H9 (cell line): ENCODE results near the gene BHLHA9. TPM values are rescaled to one million over a fixed set of nuclear protein-coding genes. Genes with fewer than 3 reads are reported as not detected.

ENCODE experiments used
- DNase-seq: peaks from one replicate; pipeline ENCODE4 v3.0.0-alpha.2; 2017
- H2AFZ ChIP-seq: one replicate; pipeline ENCODE4 v1.6.1; 2013; ENCODE audit warnings: mild to moderate bottlenecking, low read length, control low read depth, moderate library complexity
- H2AK5ac ChIP-seq: 2 replicates; pipeline ENCODE4 v1.6.1; 2013; ENCODE audit warnings: low read length, control low read depth, mixed read lengths; ENCODE audit not compliant: insufficient read length
- H2BK120ac ChIP-seq: one replicate; pipeline ENCODE4 v1.6.1; 2013; ENCODE audit warnings: low read depth, mild to moderate bottlenecking, low read length, control low read depth, inconsistent platforms; ENCODE audit not compliant: poor library complexity, severe bottlenecking
- H2BK12ac ChIP-seq: 2 replicates; pipeline ENCODE4 v1.6.1; 2013; ENCODE audit warnings: low read length, control low read depth, mixed read lengths, low read depth; ENCODE audit not compliant: insufficient read length
- H2BK15ac ChIP-seq: 2 replicates; pipeline ENCODE4 v1.6.1; 2013; ENCODE audit warnings: low read depth, low read length, control low read depth
- H2BK20ac ChIP-seq: one replicate; pipeline ENCODE4 v1.6.1; 2013; ENCODE audit warnings: low read depth, mild to moderate bottlenecking, low read length, control low read depth, inconsistent platforms; ENCODE audit not compliant: poor library complexity, severe bottlenecking
- H2BK5ac ChIP-seq: 2 replicates; pipeline ENCODE4 v1.6.1; 2013; ENCODE audit warnings: low read length, control low read depth, mixed read lengths; ENCODE audit not compliant: insufficient read length
- H3K14ac ChIP-seq: 2 replicates; pipeline ENCODE4 v1.6.1; 2013; ENCODE audit warnings: low read length, control low read depth; ENCODE audit not compliant: insufficient read depth
- H3K18ac ChIP-seq: 2 replicates; pipeline ENCODE4 v1.6.1; 2013; ENCODE audit warnings: low read depth, mild to moderate bottlenecking, mixed read lengths, low read length, control low read depth; ENCODE audit not compliant: insufficient read length
- H3K23ac ChIP-seq: 2 replicates; pipeline ENCODE4 v1.6.1; 2013; ENCODE audit warnings: low read length, control low read depth, mixed read lengths, low read depth; ENCODE audit not compliant: insufficient read length
- H3K23me2 ChIP-seq: 2 replicates; pipeline ENCODE4 v1.6.1; 2013; ENCODE audit warnings: low read depth, mild to moderate bottlenecking, mixed read lengths, low read length, control low read depth; ENCODE audit not compliant: insufficient read length, poor library complexity, severe bottlenecking
- H3K27ac ChIP-seq: 2 replicates; pipeline ENCODE4 v1.5.1; 2013; ENCODE audit warnings: low read length, control low read depth, mixed read lengths, low read depth; ENCODE audit not compliant: insufficient read length
- H3K27me3 ChIP-seq: 2 replicates; pipeline ENCODE4 v1.6.1; 2013; ENCODE audit warnings: low read length, control low read depth, inconsistent platforms; ENCODE audit not compliant: insufficient read depth
- H3K4ac ChIP-seq: 2 replicates; pipeline ENCODE4 v1.6.1; 2013; ENCODE audit warnings: low read depth, mild to moderate bottlenecking, control low read depth, inconsistent platforms, low read length, moderate library complexity
- H3K4me1 ChIP-seq: 2 replicates; pipeline ENCODE4 v1.6.1; 2013; ENCODE audit warnings: low read length, control low read depth, inconsistent platforms; ENCODE audit not compliant: insufficient read depth
- H3K4me2 ChIP-seq: 2 replicates; pipeline ENCODE4 v1.6.1; 2013; ENCODE audit warnings: low read length, control low read depth, mixed read lengths; ENCODE audit not compliant: insufficient read length, insufficient read depth
- H3K56ac ChIP-seq: 2 replicates; pipeline ENCODE4 v1.6.1; 2013; ENCODE audit warnings: low read depth, mild to moderate bottlenecking, mixed read lengths, low read length, control low read depth; ENCODE audit not compliant: insufficient read length
- H3K79me1 ChIP-seq: 2 replicates; pipeline ENCODE4 v1.6.1; 2013; ENCODE audit warnings: low read depth, mild to moderate bottlenecking, moderate library complexity, low read length, control low read depth, inconsistent platforms; ENCODE audit not compliant: insufficient read depth, poor library complexity, severe bottlenecking
- H3K79me2 ChIP-seq: 2 replicates; pipeline ENCODE4 v1.6.1; 2013; ENCODE audit warnings: low read length, control low read depth, inconsistent platforms; ENCODE audit not compliant: insufficient read depth
- H3K9ac ChIP-seq: 2 replicates; pipeline ENCODE4 v1.6.1; 2013; ENCODE audit warnings: low read length, control low read depth, mixed read lengths; ENCODE audit not compliant: insufficient read length; ENCODE audit errors: extremely low read depth
- H3K9me3 ChIP-seq: one replicate; pipeline ENCODE4 v1.6.1; 2013; ENCODE audit warnings: low read depth, low read length, inconsistent platforms; ENCODE audit not compliant: control insufficient read depth
- H3T11ph ChIP-seq: one replicate; pipeline ENCODE4 v1.6.1; 2013; ENCODE audit warnings: mild to moderate bottlenecking, low read length, control low read depth, inconsistent platforms
- H4K20me1 ChIP-seq: one replicate; pipeline ENCODE4 v1.6.1; 2013; ENCODE audit not compliant: control insufficient read depth, insufficient read length, insufficient read depth
- H4K5ac ChIP-seq: 2 replicates; pipeline ENCODE4 v1.6.1; 2013; ENCODE audit warnings: low read depth, mild to moderate bottlenecking, mixed read lengths, low read length, control low read depth; ENCODE audit not compliant: insufficient read length
- H4K8ac ChIP-seq: replicated peaks from 2 replicates; pipeline ENCODE4 v1.6.1; 2013; ENCODE audit warnings: low read length, control low read depth, mixed read lengths, low read depth; ENCODE audit not compliant: insufficient read length
- H4K91ac ChIP-seq: 2 replicates; pipeline ENCODE4 v1.6.1; 2013; ENCODE audit warnings: low read depth, mild to moderate bottlenecking, moderate library complexity, mixed read lengths, low read length, control low read depth; ENCODE audit not compliant: insufficient read length
- H3K27ac Mint-ChIP-seq, 3 experiments: 2 replicates in 2 of 3; 3 replicates in 1 of 3; pipeline ENCODE4 v1.8.0; 2020 to 2021; ENCODE audit warnings: mixed read lengths in 3 of 3, mild to moderate bottlenecking in 1 of 3, moderate library complexity in 1 of 3
- H3K27me3 Mint-ChIP-seq: 2 replicates; pipeline ENCODE4 v1.8.0; 2021; ENCODE audit warnings: low read depth, mild to moderate bottlenecking, moderate library complexity, mixed read lengths
- H3K36me3 Mint-ChIP-seq, 3 experiments: 2 replicates in 2 of 3; 3 replicates in 1 of 3; pipeline ENCODE4 v1.8.0; 2020 to 2021; ENCODE audit warnings: low read depth in 3 of 3, mixed read lengths in 3 of 3; ENCODE audit not compliant: insufficient read depth in 1 of 3
- H3K4me1 Mint-ChIP-seq, 2 experiments: 2 replicates each; pipeline ENCODE4 v1.8.0; 2020; ENCODE audit warnings: mixed read lengths in 2 of 2
- H3K4me3 Mint-ChIP-seq, 2 experiments: 2 replicates in 1 of 2; 3 replicates in 1 of 2; pipeline ENCODE4 v1.8.0; 2020 to 2021; ENCODE audit warnings: mild to moderate bottlenecking in 2 of 2, mixed read lengths in 2 of 2, moderate library complexity in 1 of 2
- H3K9me3 Mint-ChIP-seq, 2 experiments: 2 replicates in 1 of 2; 3 replicates in 1 of 2; pipeline ENCODE4 v1.8.0; 2020; ENCODE audit warnings: mild to moderate bottlenecking in 2 of 2, mixed read lengths in 2 of 2, moderate library complexity in 1 of 2
- CTCF ChIP-seq: fragments of 200-600 bp; sonication (generic); conservative IDR thresholded peaks from 3 replicates; pipeline ENCODE4 v1.8.0; 2021; ENCODE audit warnings: antibody characterized with exemption, mild to moderate bottlenecking
- WGBS: extraction: QIAGEN DNeasy Blood & Tissue Kit; methylation state at CpG from one replicate; pipeline ENCODE4 v1.1.7; 2013; ENCODE audit warnings: missing lambda C conversion rate, low lambda C conversion rate, mixed read lengths; ENCODE audit not compliant: insufficient read length; ENCODE audit errors: extremely low coverage; 5-methylcytosine and 5-hydroxymethylcytosine counted together
- total RNA-seq: library from RNA; stranded (reverse); gene quantifications from 2 replicates; pipeline ENCODE4 v1.2.1, GENCODE V29; 2021

Gene BHLHA9
- total RNA-seq, 1 experiment from 2014 or later = not detected

DNA sequence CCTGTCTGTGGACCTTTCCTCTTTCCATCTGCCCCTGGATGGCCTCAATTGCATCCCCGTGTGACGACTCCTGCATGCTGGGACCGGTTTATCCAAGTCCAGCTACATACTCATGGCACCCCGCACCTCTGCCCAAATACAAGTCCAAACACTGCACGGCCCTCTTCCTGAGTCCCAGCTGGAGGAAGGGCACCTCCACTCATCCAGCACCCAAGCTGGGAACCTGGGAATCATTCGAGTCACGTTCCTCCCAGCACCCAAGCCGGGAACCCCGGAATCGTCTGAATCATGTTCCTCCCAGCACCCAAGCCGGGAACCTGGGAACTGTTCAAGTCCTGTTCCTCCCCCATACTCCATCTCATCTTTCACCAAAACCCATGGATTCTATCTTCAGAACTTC is 19.5 kb downstream of the BHLHA9 start:
- Histone ChIP-seq H4K91ac (no peak overlapping the region), H3K27ac (no peak overlapping the region), H3K9me3 (no peaks in the 10 kb centered on the region), H3K14ac (no peak overlapping the region; the same call in 1 of the 2 replicates), H3K23me2 (no peaks in the 10 kb centered on the region), H3K4me2 (no peak overlapping the region), H3K23ac (no peak overlapping the region), H3K56ac (no peak overlapping the region), H3K79me1 (no peaks in the 10 kb centered on the region), H4K8ac (no peak overlapping the region), H3K79me2 (no peaks in the 10 kb centered on the region), H2BK20ac (no peak overlapping the region), H2BK12ac (no peak overlapping the region), H3K9ac (no peak overlapping the region), H3T11ph (no peak overlapping the region), H4K5ac (no peak overlapping the region), H2AFZ (no peak overlapping the region), H2BK5ac (no peak overlapping the region), H2AK5ac (no peak overlapping the region), H2BK15ac (no peak overlapping the region), H3K27me3 (no peaks in the 10 kb centered on the region), H2BK120ac (no peak overlapping the region), H3K4ac (no peak overlapping the region), H3K18ac (no peak overlapping the region), H4K20me1 (no peaks in the 10 kb centered on the region), H3K4me1 (no peaks in the 10 kb centered on the region)
- DNase-seq = no peak
- H3K27me3 Mint-ChIP-seq = peaks cover 14% of the 10 kb centered on the region
- no peak for TF ChIP-seq CTCF
- H3K36me3 Mint-ChIP-seq = peaks cover 4 to 9% (median 8%) of the 10 kb centered on the region in 3 experiments; a peak in 6 of 7 replicates
- WGBS = no CpG with 5 or more reads among the region's 11 CpGs
- no peaks in the 10 kb centered on the region for H3K4me1 Mint-ChIP-seq
- H3K27ac Mint-ChIP-seq = no peak overlapping the region; a peak in 1 of 7 replicates
- peaks cover 38 to 39% of the 10 kb centered on the region in 2 experiments for H3K9me3 Mint-ChIP-seq
- no peak overlapping the region for H3K4me3 Mint-ChIP-seq
